Vagina (tissue), 2 donors: ENCODE results near the gene OR51B6. TPM values are rescaled to one million over a fixed set of nuclear protein-coding genes. Genes with fewer than 3 reads are reported as not detected.

Source experiments
- DNase-seq, 2 donors: peaks; one replicate each; pipeline ENCODE4 v3.0.0-alpha.2; 2017; ENCODE audit errors: extremely low spot score in 2 of 2
- H3K27ac ChIP-seq: fragments of 200-600 bp; sonication (generic); one replicate; pipeline ENCODE4 v1.5.1; 2019
- H3K27me3 ChIP-seq: fragments of 200-600 bp; sonication (generic); one replicate; pipeline ENCODE4 v1.5.1; 2019
- H3K36me3 ChIP-seq, 2 donors: fragments of 200-600 bp; sonication (generic); one replicate each; pipeline ENCODE4 v1.5.1; 2017 to 2019
- H3K4me1 ChIP-seq: fragments of 200-600 bp; sonication (generic); one replicate; pipeline ENCODE4 v1.5.1; 2019
- H3K4me3 ChIP-seq, 2 donors: fragments of 200-600 bp; sonication (generic); 1 replicate in 1 of 2; 2 replicates in 1 of 2; pipeline ENCODE4 v1.5.1; 2016 to 2019
- H3K9me3 ChIP-seq: fragments of 200-600 bp; sonication (generic); one replicate; pipeline ENCODE4 v1.5.1; 2019
- POLR2A ChIP-seq, 2 donors: fragments of 450-650 bp; IDR thresholded peaks; one replicate each; pipeline ENCODE4 v1.6.1; 2017; ENCODE audit warnings: antibody characterized with exemption in 2 of 2, mild to moderate bottlenecking in 2 of 2, moderate library complexity in 2 of 2
- POLR2AphosphoS5 ChIP-seq, 2 donors: sonication (generic); formaldehyde crosslinking; IDR thresholded peaks; one replicate each; pipeline ENCODE4 v1.9.0; 2017; ENCODE audit warnings: antibody characterized with exemption in 2 of 2, mild to moderate bottlenecking in 2 of 2, low read depth in 1 of 2; ENCODE audit not compliant: insufficient read depth in 1 of 2
- intact Hi-C: fragments of 100-400 bp; cut with DNase I; formaldehyde crosslinking; loops from one replicate; pipeline ENCODE4 v1.15.1; 2023
- total RNA-seq: library from RNA; depleted of rRNA; stranded (reverse); fragments of >200 nt; gene quantifications from one replicate; pipeline ENCODE4 v1.2.3, GENCODE V29; 2016
- TF ChIP-seq, protein P1 (sequence below), 3 experiments: fragments of 450-650 bp in 2 of 3; fragments of 200-600 bp in 1 of 3; sonication (generic) in 1 of 3; IDR thresholded peaks; one replicate each; pipeline ENCODE4 v1.5.1; 2017 to 2019; ENCODE audit warnings: antibody characterized with exemption in 3 of 3, mild to moderate bottlenecking in 2 of 3, moderate library complexity in 2 of 3

OR51B6 gene
- total RNA-seq = not detected

DNA sequence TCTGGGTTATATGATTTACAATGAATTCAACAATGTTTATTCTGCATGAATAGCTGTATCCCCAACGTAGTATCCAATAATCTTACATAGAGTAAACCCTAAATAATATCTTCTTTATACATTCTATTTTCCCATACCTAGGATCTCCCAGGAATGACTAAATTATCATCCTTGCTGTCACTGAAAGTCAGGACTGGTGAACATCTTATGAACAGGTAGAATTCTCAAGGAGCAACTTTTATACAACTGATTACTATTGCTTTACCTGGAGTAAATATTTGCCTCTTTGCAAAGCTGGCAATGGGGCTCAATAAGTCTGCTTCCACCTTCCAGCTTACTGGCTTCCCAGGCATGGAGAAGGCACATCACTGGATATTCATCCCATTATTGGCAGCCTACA is at the start of gene OR51B6:
Gene OR51B6 (plus strand): TSS at position 301 of the 400 bp plus-strand sequence. CDS start 0 bp downstream, at position 301.
- no peaks in the 10 kb centered on the region for H3K36me3 ChIP-seq
- H3K27ac ChIP-seq = no peak within 1 kb of the TSS
- TF ChIP-seq POLR2A (IDR thresholded peaks at IDR 0.05) (no peak), POLR2AphosphoS5 (IDR thresholded peaks at IDR 0.05; ENCODE audit: insufficient read depth in 1 of 2, low read depth in 1 of 2) (no peak)
- TF ChIP-seq, protein P1, sequence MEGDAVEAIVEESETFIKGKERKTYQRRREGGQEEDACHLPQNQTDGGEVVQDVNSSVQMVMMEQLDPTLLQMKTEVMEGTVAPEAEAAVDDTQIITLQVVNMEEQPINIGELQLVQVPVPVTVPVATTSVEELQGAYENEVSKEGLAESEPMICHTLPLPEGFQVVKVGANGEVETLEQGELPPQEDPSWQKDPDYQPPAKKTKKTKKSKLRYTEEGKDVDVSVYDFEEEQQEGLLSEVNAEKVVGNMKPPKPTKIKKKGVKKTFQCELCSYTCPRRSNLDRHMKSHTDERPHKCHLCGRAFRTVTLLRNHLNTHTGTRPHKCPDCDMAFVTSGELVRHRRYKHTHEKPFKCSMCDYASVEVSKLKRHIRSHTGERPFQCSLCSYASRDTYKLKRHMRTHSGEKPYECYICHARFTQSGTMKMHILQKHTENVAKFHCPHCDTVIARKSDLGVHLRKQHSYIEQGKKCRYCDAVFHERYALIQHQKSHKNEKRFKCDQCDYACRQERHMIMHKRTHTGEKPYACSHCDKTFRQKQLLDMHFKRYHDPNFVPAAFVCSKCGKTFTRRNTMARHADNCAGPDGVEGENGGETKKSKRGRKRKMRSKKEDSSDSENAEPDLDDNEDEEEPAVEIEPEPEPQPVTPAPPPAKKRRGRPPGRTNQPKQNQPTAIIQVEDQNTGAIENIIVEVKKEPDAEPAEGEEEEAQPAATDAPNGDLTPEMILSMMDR (IDR thresholded peaks at IDR 0.05) = no peak
- no peaks in the 10 kb centered on the region for H3K27me3 ChIP-seq
- no peaks in the 10 kb centered on the region for H3K4me1 ChIP-seq
- no peaks in the 10 kb centered on the region for H3K9me3 ChIP-seq
- intact Hi-C loops = no loop called here
- no peak for DNase-seq
- H3K4me3 ChIP-seq = no peak within 1 kb of the TSS

GRCh38 chr11:5301846-5302245 is 49.5 kb upstream of the OR51B6 start, which contains the start of gene OR51B4:
Gene OR51B4, minus strand, starts transcription at chr11:5301946. Its CDS starts 0 bp downstream, at chr11:5301946.
- DNase-seq = no peak
- no peak within 1 kb of the TSS for H3K4me3 ChIP-seq
- H3K27ac ChIP-seq = no peak within 1 kb of the TSS
- no peaks in the 10 kb centered on the region for H3K27me3 ChIP-seq
- intact Hi-C loops = no loop called here
- no peaks in the 10 kb centered on the region for H3K9me3 ChIP-seq
- H3K36me3 ChIP-seq = no peaks in the 10 kb centered on the region
- TF ChIP-seq POLR2AphosphoS5 (IDR thresholded peaks at IDR 0.05; ENCODE audit: insufficient read depth in 1 of 2, low read depth in 1 of 2) = no peak
- TF ChIP-seq, protein P1 (IDR thresholded peaks at IDR 0.05) = no peak
- no peaks in the 10 kb centered on the region for H3K4me1 ChIP-seq

DNA sequence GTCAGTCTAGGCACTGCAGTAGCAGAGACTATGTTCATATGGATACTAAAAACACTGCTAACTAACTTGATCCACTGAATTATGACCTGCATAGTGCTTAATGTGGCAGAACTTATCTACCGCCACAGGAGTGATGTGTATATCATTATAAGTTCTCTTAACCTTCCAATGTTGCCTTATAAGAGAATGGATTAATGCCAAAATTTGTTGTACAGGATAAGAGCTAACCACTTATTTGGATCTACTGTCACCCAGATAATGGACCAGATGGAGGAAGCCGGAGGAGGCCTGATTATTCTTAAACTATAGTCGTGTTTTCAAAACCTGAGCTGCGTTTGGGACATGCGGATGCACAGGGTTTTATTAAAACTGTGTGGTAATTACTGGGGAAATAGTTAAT is 47.7 kb upstream of the OR51B6 start:
- intact Hi-C loops = no loop called here
- no peak overlapping the region for H3K4me3 ChIP-seq
- no peak overlapping the region for H3K27ac ChIP-seq
- H3K4me1 ChIP-seq = no peaks in the 10 kb centered on the region
- no peaks in the 10 kb centered on the region for H3K36me3 ChIP-seq
- H3K9me3 ChIP-seq = no peaks in the 10 kb centered on the region
- TF ChIP-seq POLR2A (IDR thresholded peaks at IDR 0.05) = no peak
- no peak for TF ChIP-seq POLR2AphosphoS5 (IDR thresholded peaks at IDR 0.05; ENCODE audit: insufficient read depth in 1 of 2, low read depth in 1 of 2)
- TF ChIP-seq, protein P1 (IDR thresholded peaks at IDR 0.05) = no peak
- H3K27me3 ChIP-seq = no peaks in the 10 kb centered on the region
- DNase-seq = no peak

DNA sequence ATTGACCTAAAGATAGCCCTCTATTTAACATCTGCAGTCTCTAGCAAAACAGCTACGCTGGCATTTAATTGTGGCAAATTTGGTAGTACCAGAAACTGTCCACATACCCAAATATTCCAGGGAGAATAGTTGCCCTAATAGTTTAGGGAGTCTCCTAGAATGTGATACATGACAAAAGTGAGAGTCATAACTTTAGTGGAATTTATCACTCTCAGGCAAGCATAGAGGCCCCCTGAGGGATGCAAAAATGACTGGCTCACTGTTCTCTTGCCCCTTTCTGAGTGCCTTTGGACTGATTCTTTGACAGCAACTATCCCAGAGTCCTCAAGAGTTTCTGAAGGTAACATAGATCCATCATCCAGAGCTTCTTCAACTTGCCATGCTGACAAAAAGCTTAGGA is 47.3 kb upstream of the OR51B6 start:
- H3K4me1 ChIP-seq = no peaks in the 10 kb centered on the region
- DNase-seq = no peak
- TF ChIP-seq, protein P1 (IDR thresholded peaks at IDR 0.05) = no peak
- TF ChIP-seq POLR2A (IDR thresholded peaks at IDR 0.05) (no peak), POLR2AphosphoS5 (IDR thresholded peaks at IDR 0.05; ENCODE audit: insufficient read depth in 1 of 2, low read depth in 1 of 2) (no peak)
- intact Hi-C loops = no loop called here
- H3K9me3 ChIP-seq = no peaks in the 10 kb centered on the region
- no peak overlapping the region for H3K4me3 ChIP-seq
- no peaks in the 10 kb centered on the region for H3K27me3 ChIP-seq
- no peak overlapping the region for H3K27ac ChIP-seq
- no peaks in the 10 kb centered on the region for H3K36me3 ChIP-seq

DNA sequence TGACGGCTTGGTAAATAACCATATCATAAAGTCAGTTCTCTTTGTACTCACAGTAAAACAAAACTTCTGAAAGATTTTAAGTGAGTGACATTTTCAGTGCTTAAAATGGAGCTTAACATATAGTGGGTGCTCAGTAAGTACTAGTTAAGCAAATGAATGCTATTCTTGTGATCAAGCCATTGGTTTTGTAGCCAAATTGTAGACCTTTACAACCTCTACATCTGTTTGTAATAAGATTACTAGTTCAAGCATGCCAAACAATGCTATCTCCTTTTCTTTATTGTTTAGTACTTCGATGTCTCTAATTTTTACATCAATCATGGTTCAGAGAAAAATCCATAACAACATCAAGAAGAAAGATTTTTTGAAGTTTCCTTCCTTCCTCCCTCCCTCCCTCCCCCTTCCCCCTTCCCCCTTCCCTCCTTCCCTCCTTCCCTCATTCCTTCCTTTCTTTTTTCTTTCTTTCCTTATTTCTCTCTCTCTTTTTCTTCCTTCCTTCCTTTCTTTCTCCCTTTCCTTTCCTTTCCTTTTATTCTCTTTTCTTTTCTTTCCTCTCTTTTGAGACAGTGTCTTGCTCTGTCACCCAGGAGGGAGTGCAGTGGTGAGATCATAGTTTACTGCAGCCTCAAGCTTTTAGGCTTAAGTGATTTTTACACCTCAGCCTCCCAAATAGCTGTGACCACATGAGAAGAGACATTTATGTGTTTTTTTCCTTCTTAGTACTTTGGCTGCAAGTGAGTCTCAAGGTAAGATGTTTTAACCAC is 43.9 kb upstream of the OR51B6 start:
- no peak overlapping the region for H3K27ac ChIP-seq
- TF ChIP-seq POLR2A (IDR thresholded peaks at IDR 0.05) = no peak
- TF ChIP-seq POLR2AphosphoS5 (IDR thresholded peaks at IDR 0.05; ENCODE audit: insufficient read depth in 1 of 2, low read depth in 1 of 2) = no peak
- TF ChIP-seq, protein P1 (IDR thresholded peaks at IDR 0.05) = no peak
- intact Hi-C loops = no loop called here
- no peaks in the 10 kb centered on the region for H3K4me1 ChIP-seq
- no peak overlapping the region for H3K4me3 ChIP-seq
- no peak for DNase-seq
- H3K27me3 ChIP-seq = no peaks in the 10 kb centered on the region
- H3K36me3 ChIP-seq = no peaks in the 10 kb centered on the region
- no peaks in the 10 kb centered on the region for H3K9me3 ChIP-seq
